Liver (tissue), 9 donors: ENCODE data around the gene SPCS1. TPM values are rescaled to one million over a fixed set of nuclear protein-coding genes. Genes with fewer than 3 reads are reported as not detected.

ENCODE experiments used
- DNase-seq: peaks from one replicate; pipeline ENCODE4 v3.0.0-alpha.2; 2017; ENCODE audit warnings: low spot score
- H3K27ac ChIP-seq, 2 donors: one replicate each; pipeline ENCODE4 v1.7.0; 2013; ENCODE audit warnings: inconsistent platforms in 2 of 2, low read length in 2 of 2, control low read depth in 1 of 2, low read depth in 1 of 2, mild to moderate bottlenecking in 1 of 2
- H3K27me3 ChIP-seq, 4 donors: one replicate each; pipeline versions ENCODE4 v1.6.1 to v1.7.0; 2013; ENCODE audit warnings: low read length in 3 of 4, inconsistent platforms in 1 of 4, mild to moderate bottlenecking in 1 of 4, moderate library complexity in 1 of 4; ENCODE audit not compliant: control insufficient read depth in 4 of 4, insufficient read depth in 4 of 4
- H3K36me3 ChIP-seq, 4 donors: one replicate each; pipeline versions ENCODE4 v1.6.1 to v1.7.0; 2013; ENCODE audit warnings: low read length in 3 of 4, mild to moderate bottlenecking in 3 of 4, low read depth in 1 of 4, moderate library complexity in 1 of 4; ENCODE audit not compliant: control insufficient read depth in 4 of 4, insufficient read depth in 3 of 4
- H3K4me1 ChIP-seq, 4 donors: one replicate each; pipeline versions ENCODE4 v1.6.1 to v1.7.0; 2013; ENCODE audit warnings: low read length in 3 of 4, mild to moderate bottlenecking in 3 of 4, moderate library complexity in 1 of 4; ENCODE audit not compliant: control insufficient read depth in 4 of 4, insufficient read depth in 4 of 4
- H3K4me3 ChIP-seq, 3 donors: one replicate each; pipeline versions ENCODE4 v1.6.1 to v1.7.0; 2013; ENCODE audit warnings: low read length in 3 of 3, control low read depth in 1 of 3, low read depth in 1 of 3, mild to moderate bottlenecking in 1 of 3
- H3K9ac ChIP-seq, 2 donors: one replicate each; pipeline ENCODE4 v1.7.0; 2013; ENCODE audit warnings: low read length in 2 of 2, mild to moderate bottlenecking in 2 of 2, moderate library complexity in 2 of 2, control low read depth in 1 of 2, low read depth in 1 of 2
- H3K9me3 ChIP-seq, 4 donors: one replicate each; pipeline versions ENCODE4 v1.6.1 to v1.7.0; 2013; ENCODE audit warnings: low read length in 3 of 4; ENCODE audit not compliant: control insufficient read depth in 4 of 4
- CTCF ChIP-seq: fragments of 150-350 bp; IDR thresholded peaks from 2 replicates; pipeline ENCODE4 v1.5.1; 2017; ENCODE audit warnings: improper control_type of control experiment, low read depth, low read length; ENCODE audit not compliant: missing input control
- EGR1 ChIP-seq, 2 donors: IDR thresholded peaks; 2 replicates each; pipeline ENCODE4 v1.6.1; 2016 to 2018; ENCODE audit warnings: antibody characterized with exemption in 2 of 2, low read depth in 2 of 2
- FOXA1 ChIP-seq: IDR thresholded peaks from 2 replicates; pipeline ENCODE4 v1.6.1; 2016; ENCODE audit warnings: antibody characterized with exemption
- GABPA ChIP-seq, 2 donors: IDR thresholded peaks in 1 of 2; conservative IDR thresholded peaks in 1 of 2; 2 replicates each; pipeline ENCODE4 v1.6.1; 2016; ENCODE audit warnings: antibody characterized with exemption in 2 of 2, mild to moderate bottlenecking in 1 of 2, moderate library complexity in 1 of 2
- HNF4A ChIP-seq, 2 donors: conservative IDR thresholded peaks; 2 replicates each; pipeline ENCODE4 v1.6.1; 2016; ENCODE audit warnings: antibody characterized with exemption in 2 of 2, mild to moderate bottlenecking in 2 of 2
- HNF4G ChIP-seq: IDR thresholded peaks from 2 replicates; pipeline ENCODE4 v1.6.1; 2016; ENCODE audit warnings: antibody characterized with exemption
- JUND ChIP-seq, 2 donors: IDR thresholded peaks; 2 replicates each; pipeline ENCODE4 v1.6.1; 2016; ENCODE audit warnings: antibody characterized with exemption in 2 of 2
- MAX ChIP-seq: IDR thresholded peaks from 2 replicates; pipeline ENCODE4 v1.6.1; 2016; ENCODE audit warnings: antibody characterized with exemption
- NR2F2 ChIP-seq: IDR thresholded peaks from 2 replicates; pipeline ENCODE4 v1.6.1; 2016; ENCODE audit warnings: antibody characterized with exemption
- RAD21 ChIP-seq, 2 donors: IDR thresholded peaks; 2 replicates each; pipeline ENCODE4 v1.6.1; 2016; ENCODE audit warnings: antibody characterized with exemption in 2 of 2, mild to moderate bottlenecking in 2 of 2
- RXRA ChIP-seq, 2 donors: IDR thresholded peaks; 2 replicates each; pipeline ENCODE4 v1.6.1; 2017 to 2018; ENCODE audit warnings: antibody characterized with exemption in 2 of 2, mild to moderate bottlenecking in 1 of 2
- SP1 ChIP-seq: IDR thresholded peaks from 2 replicates; pipeline ENCODE4 v1.6.1; 2018; ENCODE audit warnings: antibody characterized with exemption, mild to moderate bottlenecking
- TAF1 ChIP-seq: conservative IDR thresholded peaks from 2 replicates; pipeline ENCODE4 v1.6.1; 2016; ENCODE audit warnings: antibody characterized with exemption, mild to moderate bottlenecking
- YY1 ChIP-seq: IDR thresholded peaks from 2 replicates; pipeline ENCODE4 v1.6.1; 2016; ENCODE audit warnings: antibody characterized with exemption, mild to moderate bottlenecking
- ZBTB33 ChIP-seq: IDR thresholded peaks from 2 replicates; pipeline ENCODE4 v1.6.1; 2016; ENCODE audit warnings: antibody characterized with exemption
- WGBS: extraction: QIAGEN DNeasy Blood & Tissue Kit; methylation state at CpG from one replicate; pipeline ENCODE4 v1.1.7; 2013; 5-methylcytosine and 5-hydroxymethylcytosine counted together
- polyA plus RNA-seq, 2 donors: library from polyadenylated mRNA; stranded (reverse) in 1 of 2; unstranded in 1 of 2; fragments of 200-250 nt in 1 of 2; fragments of >200 nt in 1 of 2; fragmentation: Nextera tagmentation in 1 of 2; extraction: Ambion mirVana in 1 of 2; gene quantifications; one replicate each; pipeline versions ENCODE4 v1.2.1 to v1.2.3, GENCODE V29; 2013 to 2015
- total RNA-seq, 2 donors: library from RNA; depleted of rRNA; stranded (reverse); fragments of >200 nt; gene quantifications; one replicate each; pipeline ENCODE4 v1.2.3, GENCODE V29; 2014
- TF ChIP-seq, protein P1 (sequence below): IDR thresholded peaks from 2 replicates; pipeline ENCODE4 v1.6.1; 2016; ENCODE audit warnings: antibody characterized with exemption, mild to moderate bottlenecking
- TF ChIP-seq, protein P2 (sequence below): IDR thresholded peaks from 2 replicates; pipeline ENCODE4 v1.6.1; 2016; ENCODE audit warnings: antibody characterized with exemption
- donor health status: healthy.
- donor health status: healthy.
- donor health status: healthy.
- donor health status: healthy.
- donor health status: healthy.

Gene SPCS1
- 10 to 100 TPM; 42.3 to 65.9 TPM for total RNA-seq
- 100 to 1,000 TPM; 161 to 227 TPM for polyA plus RNA-seq

- under 1% methylated on average over 94 of the region's 94 CpGs for WGBS
- Histone ChIP-seq H3K9ac (peak within 1 kb of the TSS; percentile 85 to 86), H3K36me3 (peaks cover 0 to 9% (median 5%) of the 10 kb centered on the region in 4 donors), H3K27ac (peak within 1 kb of the TSS; percentile 83 to 86), H3K27me3 (no peaks in the 10 kb centered on the region), H3K4me3 (peak within 1 kb of the TSS; percentile 71 to 94 (median 84)), H3K9me3 (no peaks in the 10 kb centered on the region), H3K4me1 (peaks cover 2 to 38% (median 26%) of the 10 kb centered on the region in 4 donors)
- peak; percentile 90 for DNase-seq
- TF ChIP-seq YY1 (peak; percentile 95), GABPA (IDR thresholded peaks at IDR 0.05 in 1 of 2, conservative IDR thresholded peaks at IDR 0.05 in 1 of 2) (peak; percentile 79 to 93), HNF4G (no peak)
- TF ChIP-seq, protein P1, sequence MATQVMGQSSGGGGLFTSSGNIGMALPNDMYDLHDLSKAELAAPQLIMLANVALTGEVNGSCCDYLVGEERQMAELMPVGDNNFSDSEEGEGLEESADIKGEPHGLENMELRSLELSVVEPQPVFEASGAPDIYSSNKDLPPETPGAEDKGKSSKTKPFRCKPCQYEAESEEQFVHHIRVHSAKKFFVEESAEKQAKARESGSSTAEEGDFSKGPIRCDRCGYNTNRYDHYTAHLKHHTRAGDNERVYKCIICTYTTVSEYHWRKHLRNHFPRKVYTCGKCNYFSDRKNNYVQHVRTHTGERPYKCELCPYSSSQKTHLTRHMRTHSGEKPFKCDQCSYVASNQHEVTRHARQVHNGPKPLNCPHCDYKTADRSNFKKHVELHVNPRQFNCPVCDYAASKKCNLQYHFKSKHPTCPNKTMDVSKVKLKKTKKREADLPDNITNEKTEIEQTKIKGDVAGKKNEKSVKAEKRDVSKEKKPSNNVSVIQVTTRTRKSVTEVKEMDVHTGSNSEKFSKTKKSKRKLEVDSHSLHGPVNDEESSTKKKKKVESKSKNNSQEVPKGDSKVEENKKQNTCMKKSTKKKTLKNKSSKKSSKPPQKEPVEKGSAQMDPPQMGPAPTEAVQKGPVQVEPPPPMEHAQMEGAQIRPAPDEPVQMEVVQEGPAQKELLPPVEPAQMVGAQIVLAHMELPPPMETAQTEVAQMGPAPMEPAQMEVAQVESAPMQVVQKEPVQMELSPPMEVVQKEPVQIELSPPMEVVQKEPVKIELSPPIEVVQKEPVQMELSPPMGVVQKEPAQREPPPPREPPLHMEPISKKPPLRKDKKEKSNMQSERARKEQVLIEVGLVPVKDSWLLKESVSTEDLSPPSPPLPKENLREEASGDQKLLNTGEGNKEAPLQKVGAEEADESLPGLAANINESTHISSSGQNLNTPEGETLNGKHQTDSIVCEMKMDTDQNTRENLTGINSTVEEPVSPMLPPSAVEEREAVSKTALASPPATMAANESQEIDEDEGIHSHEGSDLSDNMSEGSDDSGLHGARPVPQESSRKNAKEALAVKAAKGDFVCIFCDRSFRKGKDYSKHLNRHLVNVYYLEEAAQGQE = peak; percentile 33
Measured at GRCh38 chr3:52705688-52706686, at the start of gene SPCS1, which contains the start of gene GLT8D1. SPCS1 (plus strand) TSS chr3:52706106; CDS start chr3:52706247, 141 bp downstream. GLT8D1 (minus strand) TSS chr3:52705791; CDS start chr3:52700460, 5,331 bp downstream.

DNA sequence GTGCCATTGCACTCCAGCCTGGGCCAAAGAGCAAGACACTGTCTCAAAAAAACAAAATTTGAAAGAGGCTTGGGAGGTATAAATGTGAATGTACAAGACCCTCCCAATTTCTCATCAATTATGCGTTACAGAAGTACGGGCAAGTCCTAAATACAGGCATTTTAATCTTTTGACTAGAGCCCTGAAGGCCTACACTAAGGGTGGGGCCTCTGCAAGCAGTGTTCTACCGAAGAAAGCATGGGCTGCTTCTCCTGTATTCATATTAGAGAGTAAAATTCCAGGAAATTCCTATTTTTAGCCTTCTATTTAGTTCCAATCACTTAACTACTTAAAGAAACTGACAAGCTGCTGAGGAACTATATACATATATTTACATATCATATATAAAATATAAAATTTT is 45.9 kb upstream of the SPCS1 start:
- Histone ChIP-seq H3K36me3 (peaks cover 3 to 48% (median 41%) of the 10 kb centered on the region in 4 donors), H3K9me3 (no peaks in the 10 kb centered on the region), H3K27me3 (no peaks in the 10 kb centered on the region), H3K27ac (no peak overlapping the region), H3K4me3 (no peak overlapping the region), H3K4me1 (peaks cover 0 to 7% (median 6%) of the 10 kb centered on the region in 4 donors), H3K9ac (no peak overlapping the region)
- TF ChIP-seq, protein P2, sequence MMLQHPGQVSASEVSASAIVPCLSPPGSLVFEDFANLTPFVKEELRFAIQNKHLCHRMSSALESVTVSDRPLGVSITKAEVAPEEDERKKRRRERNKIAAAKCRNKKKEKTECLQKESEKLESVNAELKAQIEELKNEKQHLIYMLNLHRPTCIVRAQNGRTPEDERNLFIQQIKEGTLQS = no peak
- no peak for TF ChIP-seq SP1
- no peak for TF ChIP-seq EGR1 (IDR thresholded peaks at IDR 0.05; ENCODE audit: low read depth in 2 of 2)
- TF ChIP-seq FOXA1 = no peak
- no peak for TF ChIP-seq HNF4A (conservative IDR thresholded peaks at IDR 0.05)
- no peak for TF ChIP-seq GABPA (IDR thresholded peaks at IDR 0.05 in 1 of 2, conservative IDR thresholded peaks at IDR 0.05 in 1 of 2)
- no peak for TF ChIP-seq RAD21 (IDR thresholded peaks at IDR 0.05)
- no peak for TF ChIP-seq RXRA (IDR thresholded peaks at IDR 0.05)
- TF ChIP-seq HNF4G = no peak
- TF ChIP-seq CTCF = no peak
- TF ChIP-seq TAF1 = no peak
- TF ChIP-seq NR2F2 = no peak
- TF ChIP-seq ZBTB33 = no peak
- TF ChIP-seq JUND (IDR thresholded peaks at IDR 0.05) = no peak
- TF ChIP-seq, protein P1 = no peak
- TF ChIP-seq MAX = no peak
- TF ChIP-seq YY1 = no peak
- DNase-seq = no peak
- 63% methylated on average over 3 of the region's 3 CpGs for WGBS
